DOHH2 (cell line): Measurements from ENCODE around the gene KCTD20.

ENCODE experiments used
- H3F3A ChIP-seq: fragments of 200-600 bp; sonication (generic), shearing (Covaris generic); 2 replicates; pipeline ENCODE4 v1.6.0; 2016; ENCODE audit warnings: antibody characterized with exemption, mild to moderate bottlenecking; ENCODE audit not compliant: control insufficient read depth, insufficient read depth
- H3K27ac ChIP-seq: fragments of 200-600 bp; sonication (generic); 2 replicates; pipeline ENCODE4 v1.5.1; 2014; ENCODE audit warnings: low read depth, mild to moderate bottlenecking, low read length, moderate library complexity
- H3K27me3 ChIP-seq: fragments of 200-600 bp; sonication (generic); 2 replicates; pipeline ENCODE4 v1.6.1; 2014; ENCODE audit warnings: mild to moderate bottlenecking, low read length, mixed read lengths; ENCODE audit not compliant: control insufficient read depth
- H3K36me3 ChIP-seq: fragments of 200-600 bp; sonication (generic); 2 replicates; pipeline ENCODE4 v1.6.1; 2014; ENCODE audit warnings: mild to moderate bottlenecking, low read length, moderate library complexity, mixed read lengths; ENCODE audit not compliant: control insufficient read depth
- H3K4me1 ChIP-seq: fragments of 200-600 bp; sonication (generic); 2 replicates; pipeline ENCODE4 v1.6.1; 2014; ENCODE audit warnings: mild to moderate bottlenecking, low read length, mixed read lengths; ENCODE audit not compliant: control insufficient read depth
- H3K4me2 ChIP-seq: fragments of 200-600 bp; sonication (generic); 2 replicates; pipeline ENCODE4 v1.6.0; 2014; ENCODE audit warnings: mild to moderate bottlenecking, low read length, moderate library complexity
- H3K4me3 ChIP-seq: fragments of 200-600 bp; sonication (generic); 2 replicates; pipeline ENCODE4 v1.5.1; 2014; ENCODE audit warnings: mild to moderate bottlenecking, low read length, mixed read lengths
- H3K79me2 ChIP-seq: fragments of 200-600 bp; sonication (generic); 2 replicates; pipeline ENCODE4 v1.6.1; 2014; ENCODE audit warnings: mild to moderate bottlenecking, low read length, mixed read lengths; ENCODE audit not compliant: control insufficient read depth
- H3K9me2 ChIP-seq: fragments of 200-600 bp; sonication (generic); replicated peaks from 2 replicates; pipeline ENCODE4 v1.6.1; 2014; ENCODE audit warnings: mild to moderate bottlenecking, low read length, mixed read lengths; ENCODE audit not compliant: control insufficient read depth
- H3K9me3 ChIP-seq: fragments of 200-600 bp; sonication (generic); 2 replicates; pipeline ENCODE4 v1.6.1; 2014; ENCODE audit warnings: antibody characterized with exemption, low read length, mixed read lengths; ENCODE audit not compliant: control insufficient read depth, insufficient read depth
- H4K20me1 ChIP-seq: fragments of 200-600 bp; sonication (generic); 2 replicates; pipeline ENCODE4 v1.6.0; 2014; ENCODE audit warnings: low read depth, mild to moderate bottlenecking, antibody characterized with exemption, low read length, moderate library complexity; ENCODE audit not compliant: control insufficient read depth, insufficient read depth
- EZH2phosphoT487 ChIP-seq: fragments of 200-600 bp; sonication (generic); IDR thresholded peaks from 2 replicates; pipeline ENCODE4 v1.6.1; 2017; ENCODE audit warnings: borderline replicate concordance, mild to moderate bottlenecking, antibody characterized with exemption, low read length, moderate library complexity, mixed read lengths
- TF ChIP-seq, protein P1 (sequence below): fragments of 200-600 bp; sonication (generic); IDR thresholded peaks from one replicate; pipeline ENCODE4 v1.5.1; 2014; ENCODE audit warnings: antibody characterized with exemption, mild to moderate bottlenecking, low read depth, low read length; ENCODE audit not compliant: poor library complexity, severe bottlenecking

KCTD20 gene

DNA sequence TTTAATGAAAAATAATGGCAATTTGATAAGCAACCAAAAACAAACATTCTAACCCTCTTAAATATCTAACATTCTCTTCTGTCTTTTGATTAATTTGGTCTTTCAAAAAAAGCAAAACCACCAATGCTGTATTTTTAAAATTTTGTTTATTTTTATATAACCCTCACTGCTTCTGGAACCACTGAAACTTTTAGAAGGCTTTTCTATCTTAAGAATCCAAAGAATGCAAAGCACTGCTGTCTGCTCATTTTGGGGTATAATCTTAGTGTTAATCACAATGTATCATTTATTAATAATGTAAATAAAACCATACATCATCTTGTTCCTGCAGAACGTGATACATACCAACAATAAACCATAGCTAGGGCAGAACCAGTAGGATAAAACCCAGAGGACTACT, 90.5 kb downstream of the KCTD20 start:
- no peak for TF ChIP-seq EZH2phosphoT487
- TF ChIP-seq, protein P1, sequence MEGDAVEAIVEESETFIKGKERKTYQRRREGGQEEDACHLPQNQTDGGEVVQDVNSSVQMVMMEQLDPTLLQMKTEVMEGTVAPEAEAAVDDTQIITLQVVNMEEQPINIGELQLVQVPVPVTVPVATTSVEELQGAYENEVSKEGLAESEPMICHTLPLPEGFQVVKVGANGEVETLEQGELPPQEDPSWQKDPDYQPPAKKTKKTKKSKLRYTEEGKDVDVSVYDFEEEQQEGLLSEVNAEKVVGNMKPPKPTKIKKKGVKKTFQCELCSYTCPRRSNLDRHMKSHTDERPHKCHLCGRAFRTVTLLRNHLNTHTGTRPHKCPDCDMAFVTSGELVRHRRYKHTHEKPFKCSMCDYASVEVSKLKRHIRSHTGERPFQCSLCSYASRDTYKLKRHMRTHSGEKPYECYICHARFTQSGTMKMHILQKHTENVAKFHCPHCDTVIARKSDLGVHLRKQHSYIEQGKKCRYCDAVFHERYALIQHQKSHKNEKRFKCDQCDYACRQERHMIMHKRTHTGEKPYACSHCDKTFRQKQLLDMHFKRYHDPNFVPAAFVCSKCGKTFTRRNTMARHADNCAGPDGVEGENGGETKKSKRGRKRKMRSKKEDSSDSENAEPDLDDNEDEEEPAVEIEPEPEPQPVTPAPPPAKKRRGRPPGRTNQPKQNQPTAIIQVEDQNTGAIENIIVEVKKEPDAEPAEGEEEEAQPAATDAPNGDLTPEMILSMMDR, result no peak
- Histone ChIP-seq H3K4me2 (no peak overlapping the region), H3K9me3 (no peaks in the 10 kb centered on the region), H3K79me2 (peaks cover 76% of the 10 kb centered on the region), H3K4me1 (peaks cover 7% of the 10 kb centered on the region), H3F3A (peaks cover 4% of the 10 kb centered on the region; the same call in 1 of the 2 replicates), H3K4me3 (no peak overlapping the region), H4K20me1 (0 out of 2 replicates have a peak, but pooled peaks cover 2% of the 10 kb centered on the region), H3K27me3 (no peaks in the 10 kb centered on the region), H3K27ac (no peak overlapping the region), H3K36me3 (peaks cover 81% of the 10 kb centered on the region), H3K9me2 (no peaks in the 10 kb centered on the region)

DNA sequence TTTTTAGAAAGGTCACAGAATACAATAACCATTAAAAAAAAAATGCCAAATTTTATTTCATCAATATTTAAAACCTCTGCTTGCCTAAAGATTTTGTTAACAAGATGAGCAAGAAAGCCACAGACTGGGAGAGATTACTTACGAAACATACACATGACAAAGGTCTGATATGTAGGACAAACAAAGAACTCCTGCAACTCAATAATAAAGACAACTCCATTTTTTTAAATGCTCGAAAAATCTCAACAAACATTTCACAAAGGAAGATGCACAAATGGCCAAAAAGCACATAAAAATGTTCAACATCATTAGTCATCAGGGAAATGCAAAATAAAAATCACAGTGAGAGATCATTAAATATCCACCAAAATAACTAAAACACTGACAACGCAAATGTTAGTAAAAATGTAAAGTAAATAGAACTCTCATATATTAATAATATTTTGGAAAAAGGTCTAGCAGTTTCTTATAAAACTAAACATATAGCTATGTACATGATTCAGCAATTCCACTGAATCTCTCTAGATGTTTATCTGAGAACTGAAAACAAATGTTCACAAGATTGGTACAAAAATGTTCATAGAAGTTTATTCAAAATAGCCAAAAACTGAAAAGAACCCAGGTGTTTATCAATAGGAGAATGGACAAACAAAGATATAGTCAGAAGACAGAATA, 94.2 kb downstream of the KCTD20 start:
- Histone ChIP-seq H3K4me1 (peaks cover 7% of the 10 kb centered on the region), H4K20me1 (0 out of 2 replicates have a peak, but pooled peaks cover 2% of the 10 kb centered on the region), H3K27me3 (no peaks in the 10 kb centered on the region), H3K9me2 (no peaks in the 10 kb centered on the region), H3K4me3 (no peak overlapping the region), H3K4me2 (no peak overlapping the region), H3K27ac (no peak overlapping the region), H3K36me3 (peaks cover 81% of the 10 kb centered on the region), H3F3A (peaks cover 4% of the 10 kb centered on the region), H3K79me2 (peaks cover 76% of the 10 kb centered on the region), H3K9me3 (no peaks in the 10 kb centered on the region)
- TF ChIP-seq EZH2phosphoT487, result no peak
- TF ChIP-seq, protein P1, result no peak

DNA sequence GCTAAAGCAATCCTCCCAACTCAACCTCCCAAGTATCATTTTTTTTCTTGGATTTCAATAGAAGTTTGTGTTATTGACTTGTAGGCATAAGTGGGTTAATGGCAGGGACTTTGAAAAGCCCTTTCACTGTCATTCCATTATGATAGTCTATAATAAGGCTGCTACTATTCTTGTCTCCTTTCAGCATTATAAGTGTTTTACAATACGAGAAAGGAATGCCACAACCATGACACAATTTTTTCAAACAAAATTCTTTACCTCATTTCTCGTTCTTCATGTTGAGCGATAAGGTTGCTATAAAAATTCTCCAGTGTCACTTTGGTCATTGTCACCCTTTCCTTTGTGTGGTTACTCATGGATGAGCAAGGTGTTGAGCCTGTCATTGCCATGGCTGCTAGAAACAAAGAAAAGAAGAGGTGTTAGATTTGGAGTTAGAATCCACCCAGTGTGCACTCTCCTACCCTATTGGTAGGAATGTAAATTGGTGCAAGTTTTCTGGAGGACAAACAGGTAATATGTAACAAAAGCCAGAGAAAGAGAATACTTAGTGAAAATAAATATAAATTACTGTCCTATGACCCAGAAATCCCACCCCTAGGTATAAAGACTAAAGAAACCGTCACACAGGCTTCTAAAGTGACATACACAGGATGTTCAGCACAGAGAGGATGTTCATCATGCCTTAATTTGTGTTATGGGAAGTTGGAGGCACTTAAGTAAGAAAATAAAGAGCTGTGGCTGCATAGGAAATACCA, 97.2 kb downstream of the KCTD20 start:
- peaks cover 76% of the 10 kb centered on the region for H3K79me2 ChIP-seq
- H3K4me2 ChIP-seq, result no peak overlapping the region
- no peak for TF ChIP-seq EZH2phosphoT487
- TF ChIP-seq, protein P1, result no peak
- no peak overlapping the region for H3K27ac ChIP-seq
- peaks cover 4% of the 10 kb centered on the region for H3F3A ChIP-seq
- peaks cover 20% of the 10 kb centered on the region for H3K4me1 ChIP-seq
- no peaks in the 10 kb centered on the region for H3K9me3 ChIP-seq
- no peaks in the 10 kb centered on the region for H3K9me2 ChIP-seq
- H3K27me3 ChIP-seq, result no peaks in the 10 kb centered on the region
- no peaks in the 10 kb centered on the region for H4K20me1 ChIP-seq
- H3K4me3 ChIP-seq, result no peak overlapping the region
- peaks cover 75% of the 10 kb centered on the region for H3K36me3 ChIP-seq
